Prostate gland (tissue), 2 donors: Measurements from ENCODE around the gene ZNF423. TPM values are rescaled to one million over a fixed set of nuclear protein-coding genes. Genes with fewer than 3 reads are reported as not detected.

Source experiments
- DNase-seq: peaks from one replicate; pipeline ENCODE4 v3.0.0-alpha.2; 2019; ENCODE audit warnings: low spot score
- H3K27ac ChIP-seq, 2 donors: fragments of 200-600 bp; sonication (generic); 2 replicates each; pipeline ENCODE4 v1.5.1; 2017 to 2019
- H3K27me3 ChIP-seq: fragments of 200-600 bp; sonication (generic); replicated peaks from 2 replicates; pipeline ENCODE4 v1.5.1; 2019; ENCODE audit not compliant: insufficient read depth
- H3K36me3 ChIP-seq, 2 donors: fragments of 200-600 bp; sonication (generic); 1 replicate in 1 of 2; 2 replicates in 1 of 2; pipeline versions ENCODE4 v1.5.1 to v1.8.1; 2017 to 2019
- H3K4me1 ChIP-seq: fragments of 200-600 bp; sonication (generic); replicated peaks from 2 replicates; pipeline ENCODE4 v1.5.1; 2019
- H3K4me3 ChIP-seq, 2 donors: fragments of 200-600 bp; sonication (generic); 2 replicates each; pipeline ENCODE4 v1.5.1; 2017 to 2019
- H3K9me3 ChIP-seq: fragments of 200-600 bp; sonication (generic); 2 replicates; pipeline ENCODE4 v1.5.1; 2017
- POLR2A ChIP-seq: fragments of 450-650 bp; IDR thresholded peaks from one replicate; pipeline ENCODE4 v1.6.1; 2016; ENCODE audit warnings: antibody characterized with exemption, mild to moderate bottlenecking
- POLR2AphosphoS5 ChIP-seq: sonication (generic); formaldehyde crosslinking; IDR thresholded peaks from one replicate; pipeline ENCODE4 v1.6.1; 2017; ENCODE audit warnings: antibody characterized with exemption
- WGBS: methylation state at CpG from one replicate; pipeline ENCODE4 v1.1.5; 2018; 5-methylcytosine and 5-hydroxymethylcytosine counted together
- intact Hi-C: fragments of 100-400 bp; cut with DNase I; formaldehyde crosslinking; loops from one replicate; pipeline ENCODE4 v1.14.2; 2022
- total RNA-seq, 2 donors: library from RNA; depleted of rRNA; stranded (reverse); fragments of >200 nt; gene quantifications; one replicate each; pipeline ENCODE4 v1.1.0, GENCODE V29; 2016
- TF ChIP-seq, protein P1 (sequence below), 4 experiments: fragments of 200-600 bp in 2 of 4; fragments of 450-650 bp in 2 of 4; sonication (generic) in 2 of 4; IDR thresholded peaks; 1 replicate in 3 of 4; 2 replicates in 1 of 4; pipeline ENCODE4 v1.5.1; 2016 to 2019; ENCODE audit warnings: antibody characterized with exemption in 4 of 4, mild to moderate bottlenecking in 2 of 4, moderate library complexity in 2 of 4

The ZNF423 gene
- total RNA-seq, 2 donors from 2014 or later = 6.1 to 22.7 TPM

DNA sequence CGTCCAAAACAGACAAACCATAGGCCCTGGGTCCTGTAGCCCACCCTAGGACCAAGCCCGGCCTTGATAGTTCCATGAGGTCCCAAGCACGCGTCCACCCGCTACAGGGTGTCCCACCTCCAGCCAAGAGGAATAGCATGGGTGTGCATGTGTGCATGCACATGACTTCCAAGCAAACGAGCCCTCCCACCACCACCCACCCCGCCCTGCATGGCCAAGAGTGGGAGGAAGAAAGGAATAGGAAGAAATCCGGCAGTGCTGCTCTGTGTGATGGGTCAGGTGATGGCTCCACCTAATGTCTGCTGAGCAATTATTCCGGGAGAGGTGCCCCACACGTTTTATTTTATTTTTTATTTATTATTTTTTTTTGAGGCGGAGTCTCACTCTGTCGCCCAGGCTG lies 184.6 kb downstream of the ZNF423 start:
- Histone ChIP-seq H3K27ac (no peak overlapping the region), H3K36me3 (no peaks in the 10 kb centered on the region), H3K4me1 (no peaks in the 10 kb centered on the region), H3K27me3 (no peaks in the 10 kb centered on the region), H3K9me3 (no peaks in the 10 kb centered on the region), H3K4me3 (no peak overlapping the region)
- no peak for DNase-seq
- 84% methylated on average over 12 of the region's 12 CpGs for WGBS
- no peak for TF ChIP-seq POLR2AphosphoS5
- no peak for TF ChIP-seq POLR2A
- TF ChIP-seq, protein P1, sequence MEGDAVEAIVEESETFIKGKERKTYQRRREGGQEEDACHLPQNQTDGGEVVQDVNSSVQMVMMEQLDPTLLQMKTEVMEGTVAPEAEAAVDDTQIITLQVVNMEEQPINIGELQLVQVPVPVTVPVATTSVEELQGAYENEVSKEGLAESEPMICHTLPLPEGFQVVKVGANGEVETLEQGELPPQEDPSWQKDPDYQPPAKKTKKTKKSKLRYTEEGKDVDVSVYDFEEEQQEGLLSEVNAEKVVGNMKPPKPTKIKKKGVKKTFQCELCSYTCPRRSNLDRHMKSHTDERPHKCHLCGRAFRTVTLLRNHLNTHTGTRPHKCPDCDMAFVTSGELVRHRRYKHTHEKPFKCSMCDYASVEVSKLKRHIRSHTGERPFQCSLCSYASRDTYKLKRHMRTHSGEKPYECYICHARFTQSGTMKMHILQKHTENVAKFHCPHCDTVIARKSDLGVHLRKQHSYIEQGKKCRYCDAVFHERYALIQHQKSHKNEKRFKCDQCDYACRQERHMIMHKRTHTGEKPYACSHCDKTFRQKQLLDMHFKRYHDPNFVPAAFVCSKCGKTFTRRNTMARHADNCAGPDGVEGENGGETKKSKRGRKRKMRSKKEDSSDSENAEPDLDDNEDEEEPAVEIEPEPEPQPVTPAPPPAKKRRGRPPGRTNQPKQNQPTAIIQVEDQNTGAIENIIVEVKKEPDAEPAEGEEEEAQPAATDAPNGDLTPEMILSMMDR (IDR thresholded peaks at IDR 0.05) = no peak
- intact Hi-C loops = no loop called here

DNA sequence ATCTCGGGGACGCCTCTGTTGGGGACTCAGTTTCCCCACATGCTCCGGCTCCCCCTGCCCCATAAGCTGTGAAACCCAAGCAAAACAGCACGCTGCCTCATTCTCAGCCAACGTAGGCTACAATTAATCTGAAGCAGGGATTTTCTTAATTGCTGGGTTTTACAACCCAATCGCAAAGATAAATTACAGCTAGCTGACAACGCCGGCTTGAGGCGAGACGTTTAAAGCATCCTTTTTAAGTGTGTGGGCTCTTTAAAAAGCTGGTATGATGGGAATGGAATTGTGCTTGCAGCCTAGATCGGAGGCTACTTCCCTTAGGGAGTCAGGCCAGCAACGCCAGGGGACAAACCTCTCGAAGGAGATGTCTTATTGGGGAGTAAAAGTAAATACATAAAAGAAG lies 185.3 kb downstream of the ZNF423 start:
- intact Hi-C loops = no loop called here
- WGBS = 48% methylated on average over 13 of the region's 13 CpGs
- Histone ChIP-seq H3K27me3 (no peaks in the 10 kb centered on the region), H3K4me1 (no peaks in the 10 kb centered on the region), H3K4me3 (no peak overlapping the region), H3K9me3 (no peaks in the 10 kb centered on the region), H3K36me3 (no peaks in the 10 kb centered on the region), H3K27ac (no peak overlapping the region)
- DNase-seq = no peak
- TF ChIP-seq POLR2AphosphoS5 (no peak), POLR2A (no peak)
- TF ChIP-seq, protein P1 (IDR thresholded peaks at IDR 0.05) = no peak

DNA sequence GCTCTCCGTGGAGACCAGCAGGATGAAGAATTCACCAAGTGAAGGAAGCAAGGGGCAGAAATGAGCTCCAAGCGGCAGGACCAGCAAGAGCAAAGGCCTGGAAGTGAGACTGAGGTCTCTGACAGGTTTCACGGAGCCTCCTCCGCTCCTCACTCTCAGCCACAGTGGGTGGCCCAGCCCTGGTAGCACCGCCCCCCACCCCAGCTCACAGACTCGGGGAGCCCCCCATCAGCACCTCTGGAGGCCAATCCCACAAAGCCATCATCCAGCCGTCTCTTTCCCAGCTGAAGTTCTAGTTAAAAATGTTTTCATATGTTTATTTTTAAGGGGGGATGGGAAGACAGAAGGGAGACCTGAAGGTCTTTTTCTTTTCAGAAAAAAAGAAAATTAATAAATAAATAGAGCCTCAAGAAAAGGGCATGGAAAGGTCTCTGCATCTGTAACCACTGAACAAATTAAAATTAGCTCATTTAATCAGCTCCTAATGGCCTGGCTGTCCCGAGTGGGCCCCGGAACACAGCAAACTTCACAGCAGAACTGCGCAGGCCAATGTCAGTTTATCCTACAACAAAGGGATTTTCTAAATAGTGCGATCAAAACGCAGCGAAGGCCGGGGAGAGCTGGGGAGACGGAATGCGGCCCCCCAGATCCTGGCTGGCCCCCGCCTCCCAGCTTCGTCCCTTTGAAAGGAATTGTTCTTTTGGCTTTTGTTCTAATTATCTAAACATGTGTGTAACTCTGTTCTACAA lies 190.3 kb downstream of the ZNF423 start:
- H3K27me3 ChIP-seq = no peaks in the 10 kb centered on the region
- 69% methylated on average over 18 of the region's 18 CpGs for whole genome bisulfite sequencing
- H3K27ac ChIP-seq = peak overlapping the region; percentile 68 to 73
- no peaks in the 10 kb centered on the region for H3K9me3 ChIP-seq
- no peaks in the 10 kb centered on the region for H3K36me3 ChIP-seq
- intact Hi-C loops = no loop called here
- DNase-seq = no peak
- no peak overlapping the region for H3K4me3 ChIP-seq
- H3K4me1 ChIP-seq = no peaks in the 10 kb centered on the region
- TF ChIP-seq POLR2AphosphoS5 (no peak), POLR2A (no peak)
- TF ChIP-seq, protein P1 (IDR thresholded peaks at IDR 0.05) = no peak

DNA sequence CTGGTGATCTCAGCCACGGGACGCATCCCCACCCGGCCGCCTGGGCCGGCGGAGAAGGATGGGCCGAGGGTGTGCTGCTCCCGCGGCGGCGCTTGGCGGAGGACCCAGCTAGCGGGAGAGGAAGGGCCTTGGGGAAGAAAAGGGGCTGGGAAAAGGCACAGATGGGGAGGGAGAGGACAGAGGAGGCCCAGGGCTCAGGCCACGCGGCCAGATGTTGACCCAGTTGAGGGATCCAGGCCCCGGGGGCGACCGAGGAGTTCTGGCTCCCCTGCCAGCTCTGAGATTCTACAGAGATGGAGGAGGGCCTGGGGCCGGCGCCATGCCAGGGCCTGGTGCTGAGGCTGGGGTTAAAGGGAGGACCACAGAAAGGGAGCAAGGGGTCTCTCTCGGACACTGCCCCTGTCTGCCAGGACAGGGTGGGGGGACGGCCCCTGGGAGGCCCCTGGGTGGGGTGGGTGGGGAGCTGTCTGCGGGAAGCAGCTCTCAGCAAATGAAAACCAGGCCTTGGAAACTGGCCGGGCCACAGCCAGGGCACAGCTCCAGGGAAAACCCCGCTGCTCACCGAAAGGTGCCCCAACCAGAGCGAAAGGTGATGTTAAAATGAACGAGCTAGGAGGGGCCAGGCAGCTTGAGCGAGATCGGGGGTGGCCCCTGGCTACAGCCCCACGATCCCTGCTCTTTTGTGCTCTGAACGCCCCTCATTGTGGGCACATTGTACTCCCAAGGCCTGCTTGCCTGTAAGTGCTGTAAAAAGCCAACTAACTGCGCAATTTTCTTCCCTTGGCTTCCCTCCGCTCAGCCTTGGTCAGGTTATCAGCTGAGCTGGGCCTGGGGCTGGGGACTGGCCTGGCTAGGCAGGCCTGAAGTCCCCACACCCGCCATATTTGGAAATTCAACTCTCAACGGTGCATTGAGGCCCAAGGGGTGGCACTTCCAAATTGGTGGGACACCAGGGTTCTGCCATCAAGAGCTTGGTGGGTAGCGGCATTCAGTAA lies 191.4 kb downstream of the ZNF423 start:
- no peak for TF ChIP-seq POLR2A
- TF ChIP-seq, protein P1 (IDR thresholded peaks at IDR 0.05) = no peak
- TF ChIP-seq POLR2AphosphoS5 = no peak
- H3K4me3 ChIP-seq = peak overlapping the region; percentile 4 to 17
- H3K4me1 ChIP-seq = no peaks in the 10 kb centered on the region
- H3K36me3 ChIP-seq = no peaks in the 10 kb centered on the region
- no peaks in the 10 kb centered on the region for H3K9me3 ChIP-seq
- peak overlapping the region; percentile 68 to 73 for H3K27ac ChIP-seq
- WGBS = 55% methylated on average over 37 of the region's 37 CpGs
- intact Hi-C loops = loop anchor here (5.0 kb wide), 2 partner anchors 33 to 68 kb away; no protein-coding TSS in a partner anchor
- H3K27me3 ChIP-seq = no peaks in the 10 kb centered on the region
- DNase-seq = no peak
